ENCODE measurements around the gene HOXA11. TPM values are rescaled to one million over a fixed set of nuclear protein-coding genes. Genes with fewer than 3 reads are reported as not detected.

The HOXA11 gene
- total and polyA plus RNA-seq, 2 of the 4 experiments (the other 2 are of a cell fraction) = 0.05 TPM; not detected in 1

- no peak within 1 kb of the TSS for H2BK5ac ChIP-seq (ENCODE audit: low read depth, low read length, poor library complexity, severe bottlenecking)
- H2AFZ ChIP-seq (replicated peaks; ENCODE audit: low read length, poor library complexity) = peak within 1 kb of the TSS; percentile 54
- ChIA-PET CTCF (no interaction called here), POLR2A (ENCODE audit: unreplicated experiment) (interaction anchor here (0.5 kb wide), 1 partner anchor 1820 kb away, joined by 3 read pairs; no protein-coding TSS in a partner anchor)
- H2BK20ac ChIP-seq (ENCODE audit: low read depth, low read length) = no peak within 1 kb of the TSS
- H3K4me3 ChIP-seq (ENCODE audit: insufficient read depth, low read depth, low read length) = peak within 1 kb of the TSS; percentile 38
- H3K14ac ChIP-seq (replicated peaks; ENCODE audit: low read depth, low read length) = no peak within 1 kb of the TSS
- peaks cover 88% of the 10 kb centered on the region for H3K27me3 ChIP-seq (ENCODE audit: control insufficient read depth, insufficient read depth, low read length)
- ATAC-seq (ENCODE audit: low read depth) (no peak), DNase-seq (no peak)
- no TSS peak for BruUV-seq (replicated peaks)
- TF ChIP-seq POLR2A (IDR thresholded peaks at IDR 0.05; ENCODE audit: low read depth, low read length) = no peak
- no peak within 1 kb of the TSS for H3K56ac ChIP-seq (ENCODE audit: extremely low read depth, insufficient read depth, low read length)
- dilution Hi-C loops (cut with HindIII; ENCODE audit: low sequenced_read_pairs, unreplicated experiment) (no loop called here), in situ Hi-C loops (cut with MboI; ENCODE audit: low sequenced_read_pairs) (no loop called here), intact Hi-C loops (cut with micrococcal nuclease) (no loop called here)
- no peak within 1 kb of the TSS for H2AK5ac ChIP-seq (ENCODE audit: low read depth, low read length)
- no peak within 1 kb of the TSS for H3K4ac ChIP-seq (ENCODE audit: low read depth, low read length)
- no peak within 1 kb of the TSS for H3K18ac ChIP-seq (ENCODE audit: low read depth, low read length)
- H3K9ac ChIP-seq (ENCODE audit: low read depth, low read length) = no peak within 1 kb of the TSS
- no peaks in the 10 kb centered on the region for H3K9me1 ChIP-seq (ENCODE audit: insufficient read depth, low read length)
- H4K8ac ChIP-seq (ENCODE audit: low read depth in 2 of 2, low read length in 2 of 2) = no peak within 1 kb of the TSS
- H3K79me1 ChIP-seq (ENCODE audit: low read depth in 1 of 2, low read length in 2 of 2) = no peaks in the 10 kb centered on the region
- H3K4me2 ChIP-seq (ENCODE audit: low read depth, low read length) = peak within 1 kb of the TSS; percentile 46
- H2BK15ac ChIP-seq (ENCODE audit: low read depth, low read length) = no peak within 1 kb of the TSS
- no peak within 1 kb of the TSS; the same call in 1 of the 2 replicates for H3K23ac ChIP-seq (ENCODE audit: low read depth, low read length)
- no peak within 1 kb of the TSS for H4K91ac ChIP-seq (ENCODE audit: insufficient read depth, low read depth, low read length)
- peaks cover 19% of the 10 kb centered on the region; the same call in 1 of the 2 replicates for H4K20me1 ChIP-seq (ENCODE audit: insufficient read depth, low read length)
- H2BK120ac ChIP-seq (ENCODE audit: low read depth, low read length) = no peak within 1 kb of the TSS
- peaks cover 7% of the 10 kb centered on the region; the same call in 1 of the 2 replicates for H3K9me3 ChIP-seq (ENCODE audit: control insufficient read depth, insufficient read depth, low read length)
- H3K36me3 ChIP-seq (ENCODE audit: control insufficient read depth, insufficient read depth, low read length) = no peaks in the 10 kb centered on the region
- 4% methylated on average over 19 of the region's 82 CpGs; no CpG with 5 or more reads in 1 of the 2 experiments for WGBS, 2 experiments (ENCODE audit: extremely low coverage in 2 of 2, insufficient read length in 1 of 2)
- H4K5ac ChIP-seq (ENCODE audit: low read depth, low read length) = no peak within 1 kb of the TSS
- H2AK9ac ChIP-seq (replicated peaks; ENCODE audit: low read depth, low read length, poor library complexity) = no peak within 1 kb of the TSS
- H3K27ac ChIP-seq (ENCODE audit: insufficient read depth, low read length) = no peak within 1 kb of the TSS
- no peaks in the 10 kb centered on the region for H3K4me1 ChIP-seq (ENCODE audit: control insufficient read depth, insufficient read depth, low read length)
Observed at GRCh38 chr7:27173956-27174873, 10.8 kb downstream of the HOXA11 start, which contains the start of gene HOXA10. Gene HOXA10 (minus strand): TSS chr7:27174320. CDS start chr7:27174306, 14 bp downstream.

Measured in IMR-90 (cell line).